ENCODE measurements around the gene B9D1. TPM values are rescaled to one million over a fixed set of nuclear protein-coding genes. Genes with fewer than 3 reads are reported as not detected.
A peak's percentile ranks its signal among the peaks of the same experiment; 100 is the strongest.

B9D1 gene
- total and polyA plus RNA-seq, 4 donors, result 23.5 to 47.9 (median 26.0) TPM

DNA sequence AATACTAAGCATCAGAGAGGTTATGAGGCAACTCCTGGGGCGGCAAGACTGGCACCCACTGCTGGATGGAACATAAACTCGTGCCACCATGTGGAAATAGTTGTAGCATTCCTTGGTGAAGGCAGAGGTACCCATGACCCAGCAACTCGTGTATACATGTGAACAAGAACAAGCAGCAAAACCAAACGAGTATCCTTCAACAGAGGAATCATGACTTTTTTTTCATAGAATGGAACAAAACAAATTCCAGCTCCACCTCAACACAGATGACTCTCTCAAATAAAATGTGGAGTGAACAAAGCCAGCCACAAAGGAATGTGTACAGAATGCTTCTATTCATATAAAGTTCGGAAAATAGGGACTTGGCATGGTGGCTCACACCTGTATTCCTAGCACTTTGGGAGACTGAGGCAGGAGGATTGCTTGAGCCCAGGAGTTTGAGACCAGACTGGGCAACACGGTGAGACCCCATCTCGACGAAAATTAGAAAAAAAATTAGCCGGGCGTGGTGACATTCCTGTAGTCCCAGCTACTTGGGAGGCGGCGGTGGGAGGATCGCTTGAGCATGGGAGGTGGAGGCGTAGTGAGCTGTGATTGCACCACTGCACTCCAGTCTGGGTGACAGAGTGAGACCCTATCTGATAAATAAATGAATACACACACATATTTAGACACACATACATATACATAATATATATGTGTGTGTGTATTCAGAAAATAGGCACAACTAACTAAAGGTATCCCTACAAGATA, 35.3 kb downstream of the B9D1 start:
- Histone ChIP-seq H3K36me3 (ENCODE audit: control insufficient read depth in 4 of 4, insufficient read depth in 4 of 4, low read length in 4 of 4) (peaks cover 9 to 25% (median 12%) of the 10 kb centered on the region in 4 donors), H3K4me3 (no peak overlapping the region), H3K27ac (ENCODE audit: low read depth in 1 of 2, low read length in 1 of 2) (no peak overlapping the region), H3K27me3 (ENCODE audit: control insufficient read depth in 3 of 3, insufficient read depth in 3 of 3, low read length in 2 of 3) (no peaks in the 10 kb centered on the region), H3K4me1 (ENCODE audit: control insufficient read depth in 5 of 5, insufficient read depth in 5 of 5, low read length in 5 of 5) (peaks cover 0 to 3% (median 0%) of the 10 kb centered on the region in 5 donors), H3K9me3 (ENCODE audit: control insufficient read depth in 4 of 4, insufficient read depth in 3 of 4, low read length in 3 of 4) (no peaks in the 10 kb centered on the region), H3K9ac (ENCODE audit: insufficient read depth in 1 of 2, low read length in 2 of 2) (no peak overlapping the region)
- TF ChIP-seq, protein P1, sequence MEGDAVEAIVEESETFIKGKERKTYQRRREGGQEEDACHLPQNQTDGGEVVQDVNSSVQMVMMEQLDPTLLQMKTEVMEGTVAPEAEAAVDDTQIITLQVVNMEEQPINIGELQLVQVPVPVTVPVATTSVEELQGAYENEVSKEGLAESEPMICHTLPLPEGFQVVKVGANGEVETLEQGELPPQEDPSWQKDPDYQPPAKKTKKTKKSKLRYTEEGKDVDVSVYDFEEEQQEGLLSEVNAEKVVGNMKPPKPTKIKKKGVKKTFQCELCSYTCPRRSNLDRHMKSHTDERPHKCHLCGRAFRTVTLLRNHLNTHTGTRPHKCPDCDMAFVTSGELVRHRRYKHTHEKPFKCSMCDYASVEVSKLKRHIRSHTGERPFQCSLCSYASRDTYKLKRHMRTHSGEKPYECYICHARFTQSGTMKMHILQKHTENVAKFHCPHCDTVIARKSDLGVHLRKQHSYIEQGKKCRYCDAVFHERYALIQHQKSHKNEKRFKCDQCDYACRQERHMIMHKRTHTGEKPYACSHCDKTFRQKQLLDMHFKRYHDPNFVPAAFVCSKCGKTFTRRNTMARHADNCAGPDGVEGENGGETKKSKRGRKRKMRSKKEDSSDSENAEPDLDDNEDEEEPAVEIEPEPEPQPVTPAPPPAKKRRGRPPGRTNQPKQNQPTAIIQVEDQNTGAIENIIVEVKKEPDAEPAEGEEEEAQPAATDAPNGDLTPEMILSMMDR (IDR thresholded peaks at IDR 0.05; ENCODE audit: control extremely low read depth, extremely low read depth), result no peak
- WGBS, 2 donors, result 87 to 92% methylated on average over 14 of the region's 14 CpGs
- DNase-seq (peak in 1 of 3 donors; percentile 1), ATAC-seq (ENCODE audit: insufficient read depth, low FRiP score) (no peak)

DNA sequence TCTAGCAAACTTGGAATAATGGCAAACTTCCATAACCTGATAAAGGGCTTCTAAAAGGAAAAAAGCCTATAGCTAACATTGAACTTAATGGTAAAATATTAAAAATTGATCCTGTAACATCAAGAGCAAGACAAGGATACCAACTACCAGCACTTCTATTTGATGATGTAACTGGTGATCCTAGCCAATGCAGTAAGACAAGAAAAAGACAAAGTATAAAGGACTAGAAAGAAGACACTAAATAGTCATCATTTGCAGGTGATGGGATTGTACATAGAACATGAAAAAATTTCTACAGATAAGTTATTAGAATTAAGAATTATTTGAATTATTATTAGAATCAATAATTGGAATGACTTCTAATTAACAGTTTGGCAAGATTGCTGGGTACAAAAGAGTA, 37.0 kb downstream of the B9D1 start:
- no peak for DNase-seq
- Histone ChIP-seq H3K27me3 (ENCODE audit: control insufficient read depth in 3 of 3, insufficient read depth in 3 of 3, low read length in 2 of 3) (no peaks in the 10 kb centered on the region), H3K9me3 (ENCODE audit: control insufficient read depth in 4 of 4, insufficient read depth in 3 of 4, low read length in 3 of 4) (no peaks in the 10 kb centered on the region), H3K4me3 (no peak overlapping the region), H3K27ac (ENCODE audit: low read depth in 1 of 2, low read length in 1 of 2) (no peak overlapping the region), H3K9ac (ENCODE audit: insufficient read depth in 1 of 2, low read length in 2 of 2) (no peak overlapping the region), H3K4me1 (ENCODE audit: control insufficient read depth in 5 of 5, insufficient read depth in 5 of 5, low read length in 5 of 5) (peaks cover 0 to 3% (median 0%) of the 10 kb centered on the region in 5 donors), H3K36me3 (ENCODE audit: control insufficient read depth in 4 of 4, insufficient read depth in 4 of 4, low read length in 4 of 4) (peaks cover 8 to 19% (median 12%) of the 10 kb centered on the region in 4 donors)
- no peak for ATAC-seq (ENCODE audit: insufficient read depth, low FRiP score)
- TF ChIP-seq, protein P1 (IDR thresholded peaks at IDR 0.05; ENCODE audit: control extremely low read depth, extremely low read depth), result no peak

DNA sequence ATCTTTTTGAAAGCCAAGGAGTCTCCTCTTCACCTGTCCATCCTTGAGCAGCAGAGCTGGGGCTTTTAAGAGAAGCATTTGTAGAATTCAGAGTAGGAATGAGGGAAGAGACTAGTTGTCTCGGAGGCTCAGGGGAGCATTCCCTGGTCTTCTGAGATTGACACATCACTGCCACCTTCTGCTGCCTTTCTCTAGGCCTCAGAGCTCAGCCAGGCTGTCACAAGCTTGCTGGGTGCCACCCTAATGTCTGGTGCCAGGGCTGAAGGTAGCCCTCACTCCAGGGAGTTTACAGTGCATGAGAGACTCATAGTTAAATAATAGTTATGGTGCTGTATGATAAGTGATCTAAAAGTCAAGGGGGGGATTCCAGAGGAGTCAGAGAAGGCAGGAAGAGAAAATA, 39.7 kb downstream of the B9D1 start:
- H3K4me1 ChIP-seq (ENCODE audit: control insufficient read depth in 5 of 5, insufficient read depth in 5 of 5, low read length in 5 of 5), result no peaks in the 10 kb centered on the region
- no peak overlapping the region for H3K27ac ChIP-seq (ENCODE audit: low read depth in 1 of 2, low read length in 1 of 2)
- no peak for ATAC-seq (ENCODE audit: insufficient read depth, low FRiP score)
- 86 to 96% methylated on average over 1 of the region's 1 CpG for WGBS, 2 donors
- H3K36me3 ChIP-seq (ENCODE audit: control insufficient read depth in 4 of 4, insufficient read depth in 4 of 4, low read length in 4 of 4), result peaks cover 0 to 10% (median 4%) of the 10 kb centered on the region in 4 donors
- H3K4me3 ChIP-seq, result no peak overlapping the region
- H3K9ac ChIP-seq (ENCODE audit: insufficient read depth in 1 of 2, low read length in 2 of 2), result no peak overlapping the region
- TF ChIP-seq, protein P1 (IDR thresholded peaks at IDR 0.05; ENCODE audit: control extremely low read depth, extremely low read depth), result no peak
- peak in 1 of 3 donors; percentile 4 for DNase-seq
- no peaks in the 10 kb centered on the region for H3K9me3 ChIP-seq (ENCODE audit: control insufficient read depth in 4 of 4, insufficient read depth in 3 of 4, low read length in 3 of 4)
- no peaks in the 10 kb centered on the region for H3K27me3 ChIP-seq (ENCODE audit: control insufficient read depth in 3 of 3, insufficient read depth in 3 of 3, low read length in 2 of 3)
